GM23338 (cell line): Measurements from ENCODE around the gene CSPG4. TPM values are rescaled to one million over a fixed set of nuclear protein-coding genes. Genes with fewer than 3 reads are reported as not detected.

ENCODE experiments used
- ATAC-seq: fragments of 200-7000 bp; cut with Tn5 transposase; 3 replicates; pipeline ENCODE4 v1.9.1; 2020
- DNase-seq: peaks from one replicate; pipeline ENCODE4 v3.0.0-alpha.2; 2015; ENCODE audit warnings: low spot score
- H2AFZ ChIP-seq: fragments of 200-600 bp; sonication (generic); 2 replicates; pipeline ENCODE4 v1.8.0; 2016; ENCODE audit warnings: antibody characterized with exemption, mild to moderate bottlenecking, moderate library complexity
- H3F3A ChIP-seq: fragments of 200-600 bp; sonication (generic); replicated peaks from 2 replicates; pipeline ENCODE4 v1.8.0; 2017; ENCODE audit warnings: antibody characterized with exemption, mixed run types, low read depth
- H3K27ac ChIP-seq: fragments of 200-600 bp; sonication (generic); 2 replicates; pipeline ENCODE4 v1.6.1; 2016; ENCODE audit warnings: low read depth
- H3K27me3 ChIP-seq: fragments of 200-600 bp; sonication (generic); 2 replicates; pipeline ENCODE4 v1.8.0; 2016; ENCODE audit warnings: mild to moderate bottlenecking, mixed run types, moderate library complexity; ENCODE audit not compliant: insufficient read depth
- H3K36me3 ChIP-seq: fragments of 200-600 bp; sonication (generic); 2 replicates; pipeline ENCODE4 v1.8.0; 2016; ENCODE audit warnings: mild to moderate bottlenecking; ENCODE audit not compliant: insufficient read depth
- H3K4me1 ChIP-seq: fragments of 200-600 bp; sonication (generic); 2 replicates; pipeline ENCODE4 v1.8.0; 2016; ENCODE audit warnings: mild to moderate bottlenecking, moderate library complexity; ENCODE audit not compliant: insufficient read depth
- H3K4me2 ChIP-seq: fragments of 200-600 bp; sonication (generic); 2 replicates; pipeline ENCODE4 v1.7.1; 2017; ENCODE audit warnings: mixed run types
- H3K4me3 ChIP-seq: fragments of 200-600 bp; sonication (generic); 2 replicates; pipeline ENCODE4 v1.6.1; 2016; ENCODE audit warnings: mixed run types
- H3K79me2 ChIP-seq: fragments of 200-600 bp; sonication (generic); replicated peaks from 2 replicates; pipeline ENCODE4 v1.8.0; 2017; ENCODE audit warnings: mild to moderate bottlenecking; ENCODE audit not compliant: insufficient read depth
- H3K9me2 ChIP-seq: fragments of 200-600 bp; sonication (generic); 2 replicates; pipeline ENCODE4 v1.8.0; 2017; ENCODE audit not compliant: insufficient read depth
- H4K20me1 ChIP-seq: fragments of 200-600 bp; sonication (generic); replicated peaks from 2 replicates; pipeline ENCODE4 v1.8.0; 2017; ENCODE audit warnings: mild to moderate bottlenecking; ENCODE audit not compliant: insufficient read depth
- H3K27ac Mint-ChIP-seq: 2 replicates; pipeline ENCODE4 v1.8.0; 2020; ENCODE audit warnings: inconsistent platforms, mild to moderate bottlenecking, moderate library complexity, mixed read lengths
- H3K27me3 Mint-ChIP-seq: 3 replicates; pipeline ENCODE4 v1.8.0; 2022; ENCODE audit warnings: low read depth, mild to moderate bottlenecking, moderate library complexity, mixed read lengths, inconsistent platforms; ENCODE audit not compliant: insufficient read depth, poor library complexity
- H3K36me3 Mint-ChIP-seq: 3 replicates; pipeline ENCODE4 v1.8.0; 2021; ENCODE audit warnings: low read depth, mild to moderate bottlenecking, inconsistent platforms, moderate library complexity, mixed read lengths
- H3K4me1 Mint-ChIP-seq: 3 replicates; pipeline ENCODE4 v1.8.0; 2020; ENCODE audit warnings: mild to moderate bottlenecking, inconsistent platforms, mixed read lengths
- H3K4me3 Mint-ChIP-seq: 3 replicates; pipeline ENCODE4 v1.8.0; 2021; ENCODE audit warnings: moderate library complexity, mild to moderate bottlenecking, inconsistent platforms, mixed read lengths
- H3K9me3 Mint-ChIP-seq: 3 replicates; pipeline ENCODE4 v1.8.0; 2020; ENCODE audit warnings: moderate library complexity, mild to moderate bottlenecking, inconsistent platforms, mixed read lengths
- CREB1 ChIP-seq: fragments of 250-450 bp; sonication (Bioruptor Pico); IDR thresholded peaks from 2 replicates; pipeline ENCODE4 v1.5.0; 2020; ENCODE audit warnings: low read depth, mild to moderate bottlenecking, moderate library complexity
- EZH2 ChIP-seq: fragments of 200-600 bp; sonication (generic); IDR thresholded peaks from one replicate; pipeline ENCODE4 v1.8.0; 2017; ENCODE audit warnings: antibody characterized with exemption, mild to moderate bottlenecking, low read depth; ENCODE audit not compliant: unreplicated experiment
- EZH2phosphoT487 ChIP-seq: fragments of 200-600 bp; sonication (generic); IDR thresholded peaks from one replicate; pipeline ENCODE4 v1.8.1; 2018; ENCODE audit warnings: antibody characterized with exemption; ENCODE audit not compliant: unreplicated experiment
- JUNB ChIP-seq: IDR thresholded peaks from one replicate; pipeline ENCODE4 v1.6.1; 2016; ENCODE audit warnings: antibody characterized with exemption; ENCODE audit not compliant: unreplicated experiment
- NANOG ChIP-seq: IDR thresholded peaks from 2 replicates; pipeline ENCODE4 v1.6.1; 2016; ENCODE audit warnings: antibody characterized with exemption, borderline replicate concordance
- POLR2AphosphoS5 ChIP-seq: IDR thresholded peaks from 2 replicates; pipeline ENCODE4 v1.6.1; 2016; ENCODE audit warnings: antibody characterized with exemption, low read depth
- STAT1 ChIP-seq: IDR thresholded peaks from one replicate; pipeline ENCODE4 v1.6.1; 2016; ENCODE audit warnings: antibody characterized with exemption; ENCODE audit not compliant: unreplicated experiment
- ZNF114 ChIP-seq: fragments of 250-450 bp; sonication (Bioruptor Pico); IDR thresholded peaks from 2 replicates; pipeline ENCODE4 v1.5.0; 2020; ENCODE audit warnings: mild to moderate bottlenecking, moderate library complexity
- ZNF331 ChIP-seq: fragments of 250-450 bp; sonication (Bioruptor Pico); IDR thresholded peaks from 2 replicates; pipeline ENCODE4 v1.5.0; 2020; ENCODE audit warnings: low read depth, mild to moderate bottlenecking, moderate library complexity
- polyA plus RNA-seq: library from polyadenylated mRNA; unstranded; fragments of >200 nt; fragmentation: Nextera tagmentation; extraction: Ambion mirVana; gene quantifications from 2 replicates; pipeline ENCODE4 v1.2.1, GENCODE V29; 2016
- total RNA-seq: library from RNA; depleted of rRNA; stranded (reverse); fragments of >200 nt; shearing (Covaris generic); gene quantifications from 2 replicates; pipeline ENCODE4 v1.2.3, GENCODE V29; 2014
- TF ChIP-seq, protein P1 (sequence below): IDR thresholded peaks from one replicate; pipeline ENCODE4 v1.6.1; 2018; ENCODE audit warnings: antibody characterized with exemption; ENCODE audit not compliant: unreplicated experiment
- TF ChIP-seq, protein P2 (sequence below): fragments of 250-450 bp; sonication (Bioruptor Pico); IDR thresholded peaks from 2 replicates; pipeline ENCODE4 v1.5.0; 2020; ENCODE audit warnings: mild to moderate bottlenecking, moderate library complexity
- TF ChIP-seq, protein P3 (sequence below), 2 experiments: fragments of 200-600 bp in 1 of 2; sonication (generic) in 1 of 2; conservative IDR thresholded peaks; 2 replicates each; pipeline versions ENCODE4 v1.5.1 to v1.6.1; 2016 to 2017; ENCODE audit warnings: antibody characterized with exemption in 2 of 2, low read depth in 2 of 2, mild to moderate bottlenecking in 2 of 2, moderate library complexity in 1 of 2
- TF ChIP-seq, protein P4 (sequence below): IDR thresholded peaks from 2 replicates; pipeline ENCODE4 v1.6.1; 2016; ENCODE audit warnings: antibody characterized with exemption

Gene CSPG4
- total and polyA plus RNA-seq, 2 experiments from 2014 or later, result 0.27 to 4.0 TPM

DNA sequence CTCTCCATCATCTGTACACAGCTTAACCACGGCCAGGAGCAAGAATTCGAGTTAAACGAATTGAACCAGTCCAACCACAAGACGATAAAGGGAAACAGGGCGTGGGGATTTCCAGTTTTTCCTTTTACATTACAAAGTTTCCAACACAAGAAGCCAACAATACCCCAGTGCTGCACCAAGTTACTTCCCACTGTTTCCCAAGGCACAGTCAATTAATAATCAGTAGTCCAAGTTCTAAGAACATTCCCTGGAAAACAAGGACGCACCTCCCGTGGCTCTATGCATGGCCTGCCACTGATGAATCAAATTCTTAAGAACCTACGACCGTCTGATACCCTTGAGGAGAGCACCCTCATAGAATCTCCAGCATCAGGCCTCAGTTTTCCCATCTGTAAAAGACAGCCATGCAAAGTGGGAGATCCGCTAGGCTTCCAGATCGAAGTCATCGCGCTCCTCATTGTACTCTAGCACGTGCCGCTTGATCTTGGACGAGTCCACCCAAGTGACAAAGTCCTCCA, 73.4 kb downstream of the CSPG4 start:
- H3K36me3 ChIP-seq, result no peaks in the 10 kb centered on the region
- H3K4me1 Mint-ChIP-seq, result peaks cover 33% of the 10 kb centered on the region
- peak overlapping the region; percentile 98 for H3K27ac Mint-ChIP-seq
- peaks cover 10% of the 10 kb centered on the region for H3K27me3 Mint-ChIP-seq
- ATAC-seq (peak; percentile 2), DNase-seq (peak; percentile 32)
- peaks cover 14% of the 10 kb centered on the region for H3K36me3 Mint-ChIP-seq
- peak overlapping the region; percentile 89 for H3K4me2 ChIP-seq
- H3K9me2 ChIP-seq, result no peaks in the 10 kb centered on the region
- H3K4me1 ChIP-seq, result peaks cover 24% of the 10 kb centered on the region
- peaks cover 41% of the 10 kb centered on the region for H3K79me2 ChIP-seq
- H4K20me1 ChIP-seq, result peaks cover 26% of the 10 kb centered on the region
- peaks cover 37% of the 10 kb centered on the region for H3F3A ChIP-seq
- no peaks in the 10 kb centered on the region for H3K27me3 ChIP-seq
- TF ChIP-seq, protein P1, sequence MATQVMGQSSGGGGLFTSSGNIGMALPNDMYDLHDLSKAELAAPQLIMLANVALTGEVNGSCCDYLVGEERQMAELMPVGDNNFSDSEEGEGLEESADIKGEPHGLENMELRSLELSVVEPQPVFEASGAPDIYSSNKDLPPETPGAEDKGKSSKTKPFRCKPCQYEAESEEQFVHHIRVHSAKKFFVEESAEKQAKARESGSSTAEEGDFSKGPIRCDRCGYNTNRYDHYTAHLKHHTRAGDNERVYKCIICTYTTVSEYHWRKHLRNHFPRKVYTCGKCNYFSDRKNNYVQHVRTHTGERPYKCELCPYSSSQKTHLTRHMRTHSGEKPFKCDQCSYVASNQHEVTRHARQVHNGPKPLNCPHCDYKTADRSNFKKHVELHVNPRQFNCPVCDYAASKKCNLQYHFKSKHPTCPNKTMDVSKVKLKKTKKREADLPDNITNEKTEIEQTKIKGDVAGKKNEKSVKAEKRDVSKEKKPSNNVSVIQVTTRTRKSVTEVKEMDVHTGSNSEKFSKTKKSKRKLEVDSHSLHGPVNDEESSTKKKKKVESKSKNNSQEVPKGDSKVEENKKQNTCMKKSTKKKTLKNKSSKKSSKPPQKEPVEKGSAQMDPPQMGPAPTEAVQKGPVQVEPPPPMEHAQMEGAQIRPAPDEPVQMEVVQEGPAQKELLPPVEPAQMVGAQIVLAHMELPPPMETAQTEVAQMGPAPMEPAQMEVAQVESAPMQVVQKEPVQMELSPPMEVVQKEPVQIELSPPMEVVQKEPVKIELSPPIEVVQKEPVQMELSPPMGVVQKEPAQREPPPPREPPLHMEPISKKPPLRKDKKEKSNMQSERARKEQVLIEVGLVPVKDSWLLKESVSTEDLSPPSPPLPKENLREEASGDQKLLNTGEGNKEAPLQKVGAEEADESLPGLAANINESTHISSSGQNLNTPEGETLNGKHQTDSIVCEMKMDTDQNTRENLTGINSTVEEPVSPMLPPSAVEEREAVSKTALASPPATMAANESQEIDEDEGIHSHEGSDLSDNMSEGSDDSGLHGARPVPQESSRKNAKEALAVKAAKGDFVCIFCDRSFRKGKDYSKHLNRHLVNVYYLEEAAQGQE, result no peak
- no peak for TF ChIP-seq NANOG
- TF ChIP-seq POLR2AphosphoS5, result no peak
- TF ChIP-seq EZH2phosphoT487, result no peak
- no peak for TF ChIP-seq ZNF114 (CRISPR knock-in tag)
- TF ChIP-seq, protein P2, sequence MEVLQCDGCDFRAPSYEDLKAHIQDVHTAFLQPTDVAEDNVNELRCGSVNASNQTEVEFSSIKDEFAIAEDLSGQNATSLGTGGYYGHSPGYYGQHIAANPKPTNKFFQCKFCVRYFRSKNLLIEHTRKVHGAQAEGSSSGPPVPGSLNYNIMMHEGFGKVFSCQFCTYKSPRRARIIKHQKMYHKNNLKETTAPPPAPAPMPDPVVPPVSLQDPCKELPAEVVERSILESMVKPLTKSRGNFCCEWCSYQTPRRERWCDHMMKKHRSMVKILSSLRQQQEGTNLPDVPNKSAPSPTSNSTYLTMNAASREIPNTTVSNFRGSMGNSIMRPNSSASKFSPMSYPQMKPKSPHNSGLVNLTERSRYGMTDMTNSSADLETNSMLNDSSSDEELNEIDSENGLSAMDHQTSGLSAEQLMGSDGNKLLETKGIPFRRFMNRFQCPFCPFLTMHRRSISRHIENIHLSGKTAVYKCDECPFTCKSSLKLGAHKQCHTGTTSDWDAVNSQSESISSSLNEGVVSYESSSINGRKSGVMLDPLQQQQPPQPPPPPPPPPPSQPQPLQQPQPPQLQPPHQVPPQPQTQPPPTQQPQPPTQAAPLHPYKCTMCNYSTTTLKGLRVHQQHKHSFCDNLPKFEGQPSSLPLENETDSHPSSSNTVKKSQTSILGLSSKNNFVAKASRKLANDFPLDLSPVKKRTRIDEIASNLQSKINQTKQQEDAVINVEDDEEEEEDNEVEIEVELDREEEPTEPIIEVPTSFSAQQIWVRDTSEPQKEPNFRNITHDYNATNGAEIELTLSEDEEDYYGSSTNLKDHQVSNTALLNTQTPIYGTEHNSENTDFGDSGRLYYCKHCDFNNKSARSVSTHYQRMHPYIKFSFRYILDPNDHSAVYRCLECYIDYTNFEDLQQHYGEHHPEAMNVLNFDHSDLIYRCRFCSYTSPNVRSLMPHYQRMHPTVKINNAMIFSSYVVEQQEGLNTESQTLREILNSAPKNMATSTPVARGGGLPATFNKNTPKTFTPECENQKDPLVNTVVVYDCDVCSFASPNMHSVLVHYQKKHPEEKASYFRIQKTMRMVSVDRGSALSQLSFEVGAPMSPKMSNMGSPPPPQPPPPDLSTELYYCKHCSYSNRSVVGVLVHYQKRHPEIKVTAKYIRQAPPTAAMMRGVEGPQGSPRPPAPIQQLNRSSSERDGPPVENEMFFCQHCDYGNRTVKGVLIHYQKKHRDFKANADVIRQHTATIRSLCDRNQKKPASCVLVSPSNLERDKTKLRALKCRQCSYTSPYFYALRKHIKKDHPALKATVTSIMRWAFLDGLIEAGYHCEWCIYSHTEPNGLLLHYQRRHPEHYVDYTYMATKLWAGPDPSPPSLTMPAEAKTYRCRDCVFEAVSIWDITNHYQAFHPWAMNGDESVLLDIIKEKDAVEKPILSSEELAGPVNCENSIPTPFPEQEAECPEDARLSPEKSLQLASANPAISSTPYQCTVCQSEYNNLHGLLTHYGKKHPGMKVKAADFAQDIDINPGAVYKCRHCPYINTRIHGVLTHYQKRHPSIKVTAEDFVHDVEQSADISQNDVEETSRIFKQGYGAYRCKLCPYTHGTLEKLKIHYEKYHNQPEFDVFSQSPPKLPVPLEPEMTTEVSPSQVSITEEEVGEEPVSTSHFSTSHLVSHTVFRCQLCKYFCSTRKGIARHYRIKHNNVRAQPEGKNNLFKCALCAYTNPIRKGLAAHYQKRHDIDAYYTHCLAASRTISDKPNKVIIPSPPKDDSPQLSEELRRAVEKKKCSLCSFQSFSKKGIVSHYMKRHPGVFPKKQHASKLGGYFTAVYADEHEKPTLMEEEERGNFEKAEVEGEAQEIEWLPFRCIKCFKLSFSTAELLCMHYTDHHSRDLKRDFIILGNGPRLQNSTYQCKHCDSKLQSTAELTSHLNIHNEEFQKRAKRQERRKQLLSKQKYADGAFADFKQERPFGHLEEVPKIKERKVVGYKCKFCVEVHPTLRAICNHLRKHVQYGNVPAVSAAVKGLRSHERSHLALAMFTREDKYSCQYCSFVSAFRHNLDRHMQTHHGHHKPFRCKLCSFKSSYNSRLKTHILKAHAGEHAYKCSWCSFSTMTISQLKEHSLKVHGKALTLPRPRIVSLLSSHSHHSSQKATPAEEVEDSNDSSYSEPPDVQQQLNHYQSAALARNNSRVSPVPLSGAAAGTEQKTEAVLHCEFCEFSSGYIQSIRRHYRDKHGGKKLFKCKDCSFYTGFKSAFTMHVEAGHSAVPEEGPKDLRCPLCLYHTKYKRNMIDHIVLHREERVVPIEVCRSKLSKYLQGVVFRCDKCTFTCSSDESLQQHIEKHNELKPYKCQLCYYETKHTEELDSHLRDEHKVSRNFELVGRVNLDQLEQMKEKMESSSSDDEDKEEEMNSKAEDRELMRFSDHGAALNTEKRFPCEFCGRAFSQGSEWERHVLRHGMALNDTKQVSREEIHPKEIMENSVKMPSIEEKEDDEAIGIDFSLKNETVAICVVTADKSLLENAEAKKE, result no peak
- TF ChIP-seq STAT1, result no peak
- TF ChIP-seq, protein P3, sequence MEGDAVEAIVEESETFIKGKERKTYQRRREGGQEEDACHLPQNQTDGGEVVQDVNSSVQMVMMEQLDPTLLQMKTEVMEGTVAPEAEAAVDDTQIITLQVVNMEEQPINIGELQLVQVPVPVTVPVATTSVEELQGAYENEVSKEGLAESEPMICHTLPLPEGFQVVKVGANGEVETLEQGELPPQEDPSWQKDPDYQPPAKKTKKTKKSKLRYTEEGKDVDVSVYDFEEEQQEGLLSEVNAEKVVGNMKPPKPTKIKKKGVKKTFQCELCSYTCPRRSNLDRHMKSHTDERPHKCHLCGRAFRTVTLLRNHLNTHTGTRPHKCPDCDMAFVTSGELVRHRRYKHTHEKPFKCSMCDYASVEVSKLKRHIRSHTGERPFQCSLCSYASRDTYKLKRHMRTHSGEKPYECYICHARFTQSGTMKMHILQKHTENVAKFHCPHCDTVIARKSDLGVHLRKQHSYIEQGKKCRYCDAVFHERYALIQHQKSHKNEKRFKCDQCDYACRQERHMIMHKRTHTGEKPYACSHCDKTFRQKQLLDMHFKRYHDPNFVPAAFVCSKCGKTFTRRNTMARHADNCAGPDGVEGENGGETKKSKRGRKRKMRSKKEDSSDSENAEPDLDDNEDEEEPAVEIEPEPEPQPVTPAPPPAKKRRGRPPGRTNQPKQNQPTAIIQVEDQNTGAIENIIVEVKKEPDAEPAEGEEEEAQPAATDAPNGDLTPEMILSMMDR (conservative IDR thresholded peaks at IDR 0.05; ENCODE audit: low read depth in 2 of 2), result no peak
- TF ChIP-seq, protein P4, sequence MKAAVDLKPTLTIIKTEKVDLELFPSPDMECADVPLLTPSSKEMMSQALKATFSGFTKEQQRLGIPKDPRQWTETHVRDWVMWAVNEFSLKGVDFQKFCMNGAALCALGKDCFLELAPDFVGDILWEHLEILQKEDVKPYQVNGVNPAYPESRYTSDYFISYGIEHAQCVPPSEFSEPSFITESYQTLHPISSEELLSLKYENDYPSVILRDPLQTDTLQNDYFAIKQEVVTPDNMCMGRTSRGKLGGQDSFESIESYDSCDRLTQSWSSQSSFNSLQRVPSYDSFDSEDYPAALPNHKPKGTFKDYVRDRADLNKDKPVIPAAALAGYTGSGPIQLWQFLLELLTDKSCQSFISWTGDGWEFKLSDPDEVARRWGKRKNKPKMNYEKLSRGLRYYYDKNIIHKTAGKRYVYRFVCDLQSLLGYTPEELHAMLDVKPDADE, result no peak
- TF ChIP-seq EZH2, result no peak
- no peak for TF ChIP-seq JUNB
- no peak for TF ChIP-seq CREB1 (CRISPR knock-in tag)
- TF ChIP-seq ZNF331 (CRISPR knock-in tag), result no peak
- peak overlapping the region; percentile 93 for H3K27ac ChIP-seq
- H3K4me3 Mint-ChIP-seq, result peak overlapping the region; percentile 90
- peak overlapping the region; percentile 89 for H3K4me3 ChIP-seq
- H2AFZ ChIP-seq, result no peak overlapping the region
- no peaks in the 10 kb centered on the region; the same call in 1 of the 3 replicates for H3K9me3 Mint-ChIP-seq
